HG03097 (cell line): Measurements from ENCODE around the gene PLCH1.
"Not testable (repeated sequence)": the region's sequence is repeated elsewhere in the genome, so short reads cannot be mapped to it uniquely, and the experiment has no call there.

Experiments
- ATAC-seq: cut with Tn5 transposase; IDR thresholded peaks from one replicate; pipeline ENCODE4 v1.9.1; 2021; ENCODE audit not compliant: unreplicated experiment, low FRiP score

The PLCH1 gene

GRCh38 chr3:155428563-155428962 lies 316.3 kb downstream of the PLCH1 start:
- no peak for ATAC-seq

DNA sequence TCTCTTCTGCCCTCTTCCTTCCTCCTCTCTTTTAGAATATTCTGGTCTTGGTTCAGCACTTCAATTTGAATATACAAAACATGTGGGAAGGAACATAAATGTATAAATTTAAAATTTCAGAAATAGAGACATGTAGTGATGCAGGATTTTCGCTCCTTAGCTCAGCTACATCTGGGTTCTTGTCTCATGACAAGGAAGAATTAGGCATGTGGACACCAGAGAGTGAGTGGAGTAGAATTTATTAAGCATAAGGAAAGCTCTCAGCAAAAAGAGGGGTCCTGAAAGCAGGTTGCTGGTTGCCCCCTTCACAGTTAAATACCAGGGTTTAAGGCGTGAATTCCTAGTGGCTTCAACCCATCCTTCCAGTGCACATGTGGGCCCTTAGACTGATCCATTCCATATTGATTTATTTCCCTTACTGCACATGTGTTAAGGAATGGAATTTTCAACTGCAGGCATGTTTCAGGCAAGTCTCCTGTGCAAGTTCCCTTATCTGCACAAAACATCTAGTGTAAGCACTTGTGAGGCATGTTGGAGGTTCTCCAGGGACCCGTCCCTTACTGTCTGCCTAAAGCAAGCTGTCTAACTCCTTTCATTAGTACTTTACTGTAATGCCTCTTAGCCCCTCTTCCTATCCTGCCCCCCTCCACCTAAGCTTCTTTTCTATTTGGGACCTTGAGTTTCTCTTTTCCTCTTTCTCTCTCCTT lies 318.2 kb downstream of the PLCH1 start:
- ATAC-seq, result no peak

GRCh38 chr3:155425396-155425795 lies 319.5 kb downstream of the PLCH1 start:
- ATAC-seq, result no peak

DNA sequence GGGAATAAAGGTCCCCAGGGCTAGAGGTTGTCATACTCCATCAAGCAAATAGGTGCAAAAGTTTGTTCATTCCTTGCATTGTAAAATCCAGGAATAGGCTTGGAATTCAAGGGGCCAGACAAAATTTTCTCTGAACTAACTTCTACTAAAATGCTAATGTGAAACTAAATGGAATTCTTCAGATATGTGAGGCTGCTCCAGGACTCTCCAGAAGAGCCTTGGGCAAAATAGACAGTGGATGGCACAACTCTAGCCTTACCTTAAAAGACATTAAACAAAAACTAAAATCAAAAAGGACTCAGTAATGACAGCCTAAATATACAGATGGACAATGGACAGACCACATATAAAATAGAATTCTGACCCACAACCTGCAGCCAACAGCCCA lies 320.6 kb downstream of the PLCH1 start:
- no peak for ATAC-seq

GRCh38 chr3:155423526-155424322 lies 321.1 kb downstream of the PLCH1 start:
- ATAC-seq, result no peak

GRCh38 chr3:155420881-155421486 lies 323.9 kb downstream of the PLCH1 start:
- ATAC-seq, result no peak

DNA sequence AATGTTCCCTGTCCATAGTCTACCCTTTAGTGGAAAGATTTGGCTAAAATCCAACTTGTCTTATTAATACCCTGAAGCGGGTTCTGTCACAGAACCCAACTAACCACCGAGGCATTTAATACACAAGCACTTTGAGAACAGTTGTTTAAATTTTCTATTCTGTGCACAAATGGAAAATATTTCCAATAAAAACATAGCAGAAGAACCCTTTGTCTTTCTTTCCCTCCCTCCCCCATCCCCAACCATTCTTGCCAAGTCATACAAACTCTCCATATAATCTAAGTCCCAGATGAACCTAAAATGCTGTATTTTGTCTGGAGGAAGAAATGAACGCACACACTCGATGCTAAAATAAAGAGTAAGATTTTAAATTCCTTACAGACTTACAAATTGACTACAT lies 324.5 kb downstream of the PLCH1 start:
- ATAC-seq, result no peak

DNA sequence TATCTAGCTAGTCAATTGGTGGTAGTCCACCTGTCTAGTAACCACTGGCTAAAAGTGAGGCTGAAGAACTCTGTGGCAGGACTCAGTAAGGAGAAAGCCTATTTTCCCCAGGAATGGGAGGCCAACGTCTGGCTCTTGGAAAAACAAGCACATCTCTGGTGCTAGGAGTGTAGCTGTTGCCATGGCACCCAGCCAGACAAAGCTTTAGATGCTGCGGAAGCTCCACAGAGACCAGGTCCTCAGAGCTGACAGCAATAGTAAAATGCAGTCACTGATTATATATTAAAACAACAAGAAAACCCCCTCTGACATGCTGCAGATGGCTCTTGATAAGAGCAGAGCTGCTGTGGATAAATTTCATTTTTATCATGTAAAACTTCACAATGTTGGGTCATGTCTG lies 326.5 kb downstream of the PLCH1 start:
- no peak for ATAC-seq

- no peak for ATAC-seq
Measured at GRCh38 chr3:155417119-155417517, 327.8 kb downstream of the PLCH1 start.

- no peak for ATAC-seq
Measured at GRCh38 chr3:155416500-155417118, 328.3 kb downstream of the PLCH1 start.

DNA sequence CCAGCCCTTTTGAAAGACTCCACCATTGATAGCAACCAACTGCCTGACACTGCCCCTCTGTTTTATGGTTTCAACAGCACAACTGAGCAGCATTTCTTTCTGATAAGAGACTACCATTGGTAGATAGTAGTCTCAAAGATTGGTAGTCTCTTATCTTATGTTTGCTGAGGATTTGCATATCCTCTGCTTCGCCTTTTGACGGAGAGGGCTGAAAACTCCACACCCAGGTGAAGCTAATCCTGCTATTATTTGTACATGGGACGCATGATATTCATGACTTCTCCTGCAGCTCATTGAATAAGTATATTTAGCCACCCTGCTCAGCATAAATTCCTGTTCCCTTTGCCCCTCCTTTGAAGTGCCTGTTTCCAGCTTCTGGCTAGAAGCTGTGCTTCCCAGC lies 332.0 kb downstream of the PLCH1 start:
- ATAC-seq, result no peak

DNA sequence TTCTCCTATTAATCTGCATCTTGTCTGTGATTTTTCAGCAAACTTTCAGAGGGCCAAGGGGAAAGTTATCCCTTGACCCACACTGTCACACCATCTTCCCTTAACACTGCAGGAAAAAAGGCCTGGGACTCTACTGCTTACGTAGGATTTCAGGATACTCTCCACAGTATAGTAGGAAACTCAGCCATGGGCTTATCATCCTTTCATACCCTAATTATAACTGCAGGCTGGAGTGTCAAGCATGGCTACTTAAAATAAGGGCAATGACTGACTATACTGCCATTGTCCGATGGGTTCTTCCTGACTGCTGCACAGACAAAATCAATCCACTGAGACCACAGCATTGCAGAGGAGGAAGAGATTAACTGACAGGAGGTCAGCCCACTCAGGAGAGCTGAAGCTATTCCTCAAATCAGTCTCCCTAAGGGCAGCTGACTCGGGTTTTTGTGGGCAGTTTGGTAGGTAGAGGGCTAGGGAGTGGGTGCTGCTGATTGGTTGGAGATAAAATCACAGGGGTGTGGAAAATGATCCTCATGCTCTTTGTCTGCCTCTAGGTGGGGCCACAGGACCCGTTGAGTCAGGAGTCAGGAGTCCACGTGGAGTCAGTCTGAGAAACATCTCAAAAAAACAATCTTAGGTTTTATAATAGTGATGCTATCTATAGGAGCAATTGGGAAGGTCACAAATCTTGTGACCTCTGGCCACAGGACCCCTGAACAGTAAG lies 333.2 kb downstream of the PLCH1 start:
- ATAC-seq, result no peak

DNA sequence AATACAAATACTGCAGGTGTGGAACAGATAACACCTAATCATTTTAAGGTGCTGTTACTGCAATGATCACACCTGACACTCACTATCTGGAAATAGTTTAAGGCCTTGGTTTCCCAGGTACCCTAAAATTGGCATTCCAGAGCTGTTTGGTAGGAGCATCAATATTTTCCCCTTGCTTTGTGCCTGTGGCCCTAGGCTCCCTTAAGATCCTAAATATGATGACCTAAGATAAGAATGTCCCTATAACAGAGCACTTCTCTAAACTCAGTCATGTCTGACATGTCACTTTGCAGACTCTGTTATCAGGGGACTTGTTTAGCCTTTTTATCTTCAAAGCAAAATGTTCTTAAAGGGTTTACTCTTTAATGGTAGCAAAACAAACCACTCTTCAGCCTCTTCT lies 335.5 kb downstream of the PLCH1 start:
- ATAC-seq, result no peak

GRCh38 chr3:155407971-155408370 lies 336.9 kb downstream of the PLCH1 start:
- no peak for ATAC-seq

- no peak for ATAC-seq
Measured at GRCh38 chr3:155407331-155407730, 337.5 kb downstream of the PLCH1 start.

- ATAC-seq, result no peak
Measured at GRCh38 chr3:155404486-155404885, 340.4 kb downstream of the PLCH1 start.

- ATAC-seq, result no peak
Measured at GRCh38 chr3:155402656-155403055, 342.2 kb downstream of the PLCH1 start.

DNA sequence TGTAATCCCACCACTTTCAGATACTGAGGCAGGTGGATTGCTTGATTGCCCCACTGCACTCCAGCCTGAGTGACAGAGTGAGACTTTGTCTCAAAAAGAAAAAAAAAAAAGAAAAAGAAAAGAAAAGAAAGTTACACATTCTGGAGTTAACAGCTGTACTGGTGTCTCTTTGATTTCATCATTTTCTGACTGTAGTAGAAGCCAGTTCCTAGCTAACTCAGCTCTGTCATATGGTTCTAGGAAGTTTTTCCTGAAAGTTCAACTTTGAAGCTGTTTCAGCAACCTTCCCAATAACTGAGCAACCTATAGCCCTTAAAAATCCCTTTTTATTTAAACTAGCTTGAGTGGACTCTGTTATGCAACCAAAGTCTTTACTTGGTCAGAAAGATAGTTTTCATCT lies 346.8 kb downstream of the PLCH1 start:
- no peak for ATAC-seq

GRCh38 chr3:155394896-155395295 lies 350.0 kb downstream of the PLCH1 start:
- not testable (repeated sequence) for ATAC-seq

DNA sequence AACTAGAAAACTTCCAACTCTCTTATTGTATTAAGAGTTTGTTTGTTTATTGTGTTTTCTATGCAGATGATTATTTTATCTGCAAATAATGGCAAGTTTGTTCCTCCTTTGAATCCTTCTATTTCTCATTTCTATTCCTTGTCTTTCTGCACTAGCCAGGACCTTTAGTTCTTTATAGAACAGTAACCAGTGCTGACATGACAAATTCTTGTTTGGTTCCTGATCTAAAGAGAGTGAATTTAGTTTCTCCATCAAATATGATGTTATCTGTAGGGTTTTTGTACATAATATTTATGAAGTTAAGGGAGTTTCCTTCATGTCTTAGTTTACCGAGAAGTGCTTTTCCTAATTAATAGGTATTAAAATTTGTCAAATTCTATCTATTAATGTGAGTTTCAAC lies 350.6 kb downstream of the PLCH1 start:
- ATAC-seq, result no peak

- no peak for ATAC-seq
Measured at GRCh38 chr3:155393316-155393715, 351.6 kb downstream of the PLCH1 start.
